HG03558 (cell line): ENCODE measurements around the gene LHX2.
"Not testable (repeated sequence)": the region's sequence is repeated elsewhere in the genome, so short reads cannot be mapped to it uniquely, and the experiment has no call there.

ENCODE experiments used
- ATAC-seq: cut with Tn5 transposase; IDR thresholded peaks from one replicate; pipeline ENCODE4 v1.9.1; 2021; ENCODE audit warnings: moderate number of reproducible peaks; ENCODE audit not compliant: unreplicated experiment; ENCODE audit errors: extremely low read depth

The LHX2 gene, protein sequence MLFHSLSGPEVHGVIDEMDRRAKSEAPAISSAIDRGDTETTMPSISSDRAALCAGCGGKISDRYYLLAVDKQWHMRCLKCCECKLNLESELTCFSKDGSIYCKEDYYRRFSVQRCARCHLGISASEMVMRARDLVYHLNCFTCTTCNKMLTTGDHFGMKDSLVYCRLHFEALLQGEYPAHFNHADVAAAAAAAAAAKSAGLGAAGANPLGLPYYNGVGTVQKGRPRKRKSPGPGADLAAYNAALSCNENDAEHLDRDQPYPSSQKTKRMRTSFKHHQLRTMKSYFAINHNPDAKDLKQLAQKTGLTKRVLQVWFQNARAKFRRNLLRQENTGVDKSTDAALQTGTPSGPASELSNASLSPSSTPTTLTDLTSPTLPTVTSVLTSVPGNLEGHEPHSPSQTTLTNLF

DNA sequence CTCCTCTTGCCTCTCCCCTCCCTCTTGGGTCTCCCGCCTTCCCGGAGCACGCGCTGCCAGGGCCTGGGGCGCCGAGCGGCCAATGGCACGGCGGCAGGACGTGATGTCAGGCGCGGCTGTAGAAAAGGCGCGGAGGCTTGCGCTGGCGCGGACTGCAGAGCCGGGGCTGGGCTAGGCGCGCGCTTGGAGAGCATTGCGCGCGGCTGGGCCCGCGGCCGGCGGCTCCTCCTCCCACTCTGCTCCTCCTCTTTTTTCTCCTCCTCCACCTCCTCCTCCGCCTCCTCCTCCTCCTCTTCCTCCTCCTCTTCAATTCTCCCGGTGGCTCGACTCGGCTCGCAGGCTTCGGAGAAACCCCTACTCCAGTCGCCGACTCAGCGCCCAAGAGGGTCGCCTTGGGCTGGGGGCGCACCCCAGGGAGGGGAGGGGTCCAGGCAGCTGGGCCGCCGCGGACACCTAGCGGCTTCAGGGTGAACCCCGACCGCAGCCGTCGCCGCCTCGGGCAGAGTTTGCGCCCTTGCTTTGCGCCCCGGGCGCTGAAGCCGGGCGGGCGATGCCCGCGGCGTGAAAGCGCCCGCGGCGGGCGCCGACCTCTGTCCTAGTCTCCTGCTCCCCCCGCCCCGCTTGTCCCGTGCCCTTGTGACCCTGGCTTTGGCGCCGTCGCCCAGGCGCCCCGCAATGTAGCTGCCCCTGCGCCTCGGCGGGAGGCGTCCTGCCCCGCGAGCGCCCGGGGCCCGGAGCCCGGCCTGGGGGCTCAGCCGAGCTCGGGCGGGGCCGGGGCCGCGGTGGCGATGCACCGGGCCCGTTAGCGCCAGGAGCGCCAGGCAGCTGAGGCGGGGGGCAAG, at the start of gene LHX2:
LHX2 (plus strand) TSS at position 309 of the 842 bp plus-strand sequence. CDS start 581 bp downstream, outside the sequence.
- no peak for ATAC-seq

DNA sequence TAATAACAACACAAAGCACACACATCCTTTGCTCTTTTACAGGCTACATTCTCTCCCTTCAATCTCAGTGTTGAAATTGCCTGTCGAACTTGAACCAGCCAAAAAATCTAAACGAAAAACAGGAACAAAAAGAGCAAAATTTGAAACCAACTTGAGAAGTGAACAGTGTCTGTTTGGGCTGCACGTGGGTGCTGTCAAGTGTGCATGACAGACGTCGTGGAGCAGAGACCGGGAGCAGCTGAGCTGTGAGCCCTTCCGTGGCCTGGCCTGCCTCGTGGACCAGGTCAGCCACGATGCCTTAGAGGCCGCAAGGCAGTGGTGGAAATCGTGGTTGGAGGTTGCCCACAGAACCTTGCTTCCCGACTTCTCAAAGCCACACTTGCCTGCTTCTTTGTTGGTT, 46.8 kb upstream of the LHX2 start:
- no peak for ATAC-seq

DNA sequence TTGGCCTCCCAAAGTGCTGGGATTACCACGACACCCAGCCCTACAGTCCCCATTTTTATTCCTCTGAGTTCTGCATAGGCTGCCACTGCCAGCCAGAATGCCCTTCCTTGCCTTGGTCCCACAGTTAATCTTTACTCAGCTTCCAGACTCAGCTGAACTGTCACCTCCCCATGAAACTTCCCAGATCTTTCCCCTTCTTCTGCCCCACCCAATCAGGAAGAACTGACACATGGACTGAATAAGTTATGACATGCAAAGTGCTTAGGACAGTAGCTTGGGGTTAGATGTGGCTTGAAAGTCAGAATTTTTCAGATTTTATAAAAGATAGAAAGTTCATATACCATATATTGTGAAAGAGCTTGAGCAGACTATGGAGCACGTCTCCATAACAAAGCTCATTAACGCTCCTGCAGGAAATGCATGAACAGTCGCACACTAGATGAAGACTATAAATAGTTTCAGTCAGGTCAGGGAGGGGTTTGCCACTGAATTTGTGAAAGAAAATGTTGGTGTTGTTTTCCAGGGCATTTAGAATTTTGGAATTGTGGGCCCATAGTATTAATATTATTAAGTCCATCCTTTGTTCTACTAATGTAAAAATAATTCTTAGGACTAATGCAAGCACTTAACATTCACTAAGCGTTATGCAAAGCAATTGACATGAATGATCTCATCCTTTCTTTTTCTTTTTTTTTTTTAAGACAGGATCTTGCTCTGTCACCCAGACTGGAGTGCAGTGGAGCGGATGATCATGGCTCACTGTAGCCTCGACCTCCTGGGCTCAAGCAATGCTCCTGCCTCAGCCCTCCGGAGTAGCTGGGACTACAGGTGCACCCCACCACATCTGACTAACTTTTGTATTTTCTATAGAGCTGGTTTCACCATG, 45.5 kb upstream of the LHX2 start:
- ATAC-seq, result no peak

- ATAC-seq, result no peak
Measured at GRCh38 chr9:123967323-123967722, 44.2 kb upstream of the LHX2 start.

- ATAC-seq, result no peak
Measured at GRCh38 chr9:123972618-123973017, 39.0 kb upstream of the LHX2 start.

DNA sequence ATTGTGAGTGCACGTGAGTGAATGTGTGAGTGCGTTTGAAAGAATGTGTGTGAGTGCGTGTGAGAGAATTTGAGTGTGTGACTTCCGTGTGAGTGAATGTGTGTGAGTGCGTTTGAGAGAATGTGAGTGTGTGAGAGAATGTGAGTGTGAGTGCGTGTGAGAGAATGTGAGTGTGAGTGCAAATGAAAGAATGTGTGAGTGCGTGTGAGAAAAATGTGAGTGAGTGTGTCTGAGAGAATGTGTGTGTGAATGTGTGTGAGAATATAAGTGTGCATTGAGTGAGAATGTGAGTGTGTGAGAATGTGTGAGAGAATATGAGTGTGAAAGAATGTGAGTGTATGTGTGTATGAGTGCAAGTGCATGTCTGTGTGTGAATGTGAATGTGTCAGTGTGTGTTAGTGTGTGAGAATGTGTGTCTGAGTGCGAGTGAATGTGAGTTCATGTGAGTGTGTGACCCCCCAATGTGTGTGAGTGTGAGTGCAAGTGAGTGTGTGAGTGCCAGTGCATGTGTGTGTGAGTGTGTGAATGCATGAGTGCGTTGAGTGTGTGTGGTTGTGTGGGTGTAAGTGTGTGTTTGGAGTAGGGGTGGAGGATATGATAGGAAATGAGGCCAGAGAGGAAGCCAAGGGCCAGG, 37.9 kb upstream of the LHX2 start:
- no peak for ATAC-seq

- ATAC-seq, result no peak
Measured at GRCh38 chr9:123974471-123974870, 37.1 kb upstream of the LHX2 start.

- no peak for ATAC-seq
Measured at GRCh38 chr9:123975871-123976270, 35.7 kb upstream of the LHX2 start.

- ATAC-seq, result not testable (repeated sequence)
Measured at GRCh38 chr9:123976579-123976978, 35.0 kb upstream of the LHX2 start.

DNA sequence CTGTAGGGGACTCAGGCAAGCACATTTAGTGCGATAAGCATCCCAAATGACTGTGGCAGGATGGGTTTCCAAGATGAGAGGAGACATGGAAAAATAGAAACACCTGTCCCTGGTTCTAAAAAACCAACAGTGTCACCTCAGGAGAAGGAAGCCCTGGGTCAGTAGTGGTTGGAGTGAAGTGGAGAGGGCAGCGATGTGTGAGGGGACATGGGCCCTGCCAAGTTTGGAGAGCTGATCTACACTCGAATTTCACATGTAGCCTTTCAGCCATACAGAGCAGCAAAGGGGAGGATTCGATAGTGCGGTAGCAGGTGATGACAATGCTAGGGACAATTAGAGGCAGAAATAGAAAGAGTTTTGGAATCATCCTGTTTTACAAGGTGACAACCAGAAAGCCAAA, 32.6 kb upstream of the LHX2 start:
- ATAC-seq, result no peak

DNA sequence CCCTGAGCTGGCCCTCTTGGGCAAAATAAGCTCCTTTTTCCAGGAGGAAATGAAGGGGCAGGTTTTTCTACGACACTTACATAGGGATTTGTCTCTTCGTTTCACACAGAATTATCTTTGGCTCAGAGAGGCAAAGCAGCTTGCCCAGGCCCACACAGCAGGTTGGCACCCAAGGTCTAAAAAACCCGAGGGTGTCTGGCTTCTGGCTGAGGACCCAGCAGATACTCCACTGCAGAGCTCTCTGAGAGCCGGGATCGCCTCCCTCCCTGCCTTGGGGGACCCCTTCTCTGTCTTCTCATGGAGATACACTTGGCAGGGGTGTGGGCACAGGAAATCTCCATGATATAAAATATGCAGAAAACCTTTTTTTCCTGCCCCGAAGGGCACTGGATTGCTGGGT, 29.0 kb upstream of the LHX2 start:
- ATAC-seq, result no peak

GRCh38 chr9:123983047-123983446, 28.5 kb upstream of the LHX2 start:
- no peak for ATAC-seq

DNA sequence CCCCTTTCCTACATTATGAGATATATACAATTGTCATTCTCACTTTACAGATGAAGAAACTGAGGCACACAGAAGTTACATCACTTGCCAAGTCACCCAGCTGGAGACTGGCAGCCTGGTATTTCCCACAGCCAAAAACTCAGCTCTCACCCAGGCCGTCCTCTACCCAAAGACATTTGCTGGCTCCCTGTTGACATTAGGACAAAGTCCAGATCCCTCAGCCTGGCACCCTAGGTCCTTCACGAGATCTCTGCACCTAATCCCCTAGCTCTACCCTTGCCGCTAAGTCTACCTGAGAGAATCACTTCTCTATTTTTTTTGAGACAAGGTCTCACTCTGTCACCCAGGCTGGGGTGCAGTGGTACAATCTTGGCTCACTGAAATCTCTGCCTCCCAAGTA, 26.8 kb upstream of the LHX2 start:
- no peak for ATAC-seq

DNA sequence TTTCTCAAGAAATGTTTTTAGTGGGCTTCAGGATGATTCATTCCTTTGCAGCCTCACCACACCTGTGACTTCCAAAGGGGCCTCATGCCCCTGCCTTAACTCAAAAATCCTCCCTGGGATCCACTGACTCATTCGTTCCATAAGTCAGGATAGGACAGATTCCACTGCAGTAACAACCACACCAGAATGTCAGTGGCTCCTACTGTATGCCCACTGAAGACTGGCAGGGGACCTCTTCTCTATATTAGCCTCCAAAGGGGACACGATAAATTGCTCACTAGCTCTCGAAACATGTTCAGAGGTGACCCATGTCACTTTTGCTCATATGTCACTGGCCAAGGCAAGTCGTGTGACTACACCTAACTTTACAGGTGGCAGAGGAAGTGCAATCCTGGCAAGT, 25.7 kb upstream of the LHX2 start:
- ATAC-seq, result no peak

DNA sequence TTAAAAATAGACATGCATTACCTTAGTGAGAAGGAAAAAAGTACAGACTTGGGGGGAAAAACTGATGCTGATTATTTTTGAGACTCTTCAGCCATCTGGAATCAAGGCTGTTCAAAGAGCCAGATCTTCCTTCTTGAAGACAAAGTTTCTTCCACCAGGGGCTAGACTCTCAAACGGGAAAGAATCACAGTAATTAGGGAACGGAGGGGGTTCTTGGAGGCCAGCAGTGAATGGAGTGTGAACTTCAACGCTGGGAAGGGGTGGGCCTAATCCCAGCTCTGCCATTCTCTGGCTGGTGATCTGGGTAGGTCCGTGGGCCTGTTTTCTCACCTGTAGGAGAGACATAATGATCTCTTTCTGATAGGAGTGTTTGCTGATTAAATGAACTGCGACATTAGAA, 21.1 kb upstream of the LHX2 start:
- ATAC-seq, result no peak

DNA sequence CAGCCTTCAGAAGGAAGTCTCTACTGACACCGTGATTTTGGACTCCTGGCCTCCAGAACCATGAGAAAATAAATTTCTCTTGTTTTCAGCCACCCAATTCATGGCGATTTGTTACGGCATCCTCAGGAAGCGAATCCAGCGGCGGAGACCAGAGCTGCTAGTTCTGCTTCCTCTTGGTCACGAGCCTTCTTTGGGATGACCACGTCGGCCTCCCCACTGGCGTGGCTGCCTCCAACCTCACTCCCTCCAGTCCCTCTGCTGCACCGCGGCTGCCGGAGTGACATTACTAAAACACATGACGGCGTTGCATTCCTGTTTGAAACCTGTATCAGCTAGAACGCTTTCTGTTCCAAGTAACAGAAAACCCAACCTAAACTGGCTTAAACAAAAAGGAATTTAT, 18.9 kb upstream of the LHX2 start:
- ATAC-seq, result not testable (repeated sequence)

DNA sequence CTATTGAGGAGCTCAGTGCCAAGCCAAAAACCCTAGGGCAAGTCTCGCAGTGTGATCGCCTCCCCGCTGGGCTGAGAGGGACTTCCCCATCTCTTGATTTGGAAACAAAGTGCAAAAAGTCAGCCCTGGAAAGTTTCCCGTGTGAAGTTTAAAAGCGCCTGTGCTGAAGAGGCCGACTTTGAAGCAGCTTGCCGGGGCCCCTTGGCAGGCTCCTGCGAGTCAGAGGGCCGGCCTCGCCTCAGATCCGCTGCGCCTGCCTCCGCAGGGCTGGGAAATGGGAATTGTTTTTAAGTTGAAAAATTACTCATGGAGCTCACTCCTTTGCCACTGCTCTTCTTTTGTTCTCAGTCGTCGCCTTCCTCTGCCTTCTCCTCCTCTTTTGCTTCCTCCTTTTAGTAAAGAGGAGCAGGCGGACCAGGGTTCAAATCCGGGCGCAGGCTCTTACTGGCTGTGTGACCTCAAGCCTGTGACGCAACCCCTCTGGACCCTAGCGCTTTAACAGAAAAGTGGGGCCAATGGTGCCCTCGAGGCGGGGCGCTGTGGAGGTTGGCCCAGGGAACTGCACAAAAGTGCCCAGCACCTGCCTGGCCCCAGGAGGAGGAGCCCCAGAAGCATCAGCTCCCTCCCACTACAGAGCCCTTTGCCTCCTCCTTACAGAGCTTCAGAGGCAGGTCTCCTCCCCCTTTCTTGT, 14.7 kb upstream of the LHX2 start:
- ATAC-seq, result no peak

DNA sequence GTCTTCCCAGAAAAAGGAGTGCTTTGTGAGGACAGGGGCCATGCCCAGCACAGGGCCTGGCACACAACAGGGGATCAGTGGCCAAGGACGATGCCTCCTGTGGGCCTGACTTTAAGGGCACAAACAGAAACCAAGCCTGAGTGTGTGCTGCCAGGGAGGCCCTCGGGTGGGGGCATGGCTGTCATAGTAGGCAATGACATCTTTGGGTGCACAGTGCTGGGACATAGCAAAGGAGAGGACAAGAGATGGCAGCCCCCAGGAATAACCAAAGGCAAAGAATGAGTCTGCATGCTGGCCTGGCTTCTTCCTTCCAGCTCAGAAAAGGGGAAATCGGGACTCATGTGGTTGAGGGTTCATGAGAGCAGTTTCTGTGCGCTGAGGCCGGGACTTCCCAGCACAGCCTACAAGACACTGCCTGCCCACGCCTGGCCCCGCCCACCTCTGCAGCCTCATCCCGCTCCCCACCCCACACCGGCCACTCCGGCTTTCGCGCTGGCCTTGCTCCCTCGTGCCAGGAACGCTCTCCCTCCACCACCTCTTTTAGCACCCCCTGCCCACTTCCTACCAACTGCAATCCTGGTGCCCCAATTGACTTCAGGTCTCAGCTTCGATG, 13.8 kb upstream of the LHX2 start:
- no peak for ATAC-seq

- ATAC-seq, result no peak
Measured at GRCh38 chr9:123998278-123998925, 13.2 kb upstream of the LHX2 start.
